Sigmoid colon (tissue), 4 donors: ENCODE results near the gene LPAR2.

Experiments used
- CTCF ChIP-seq, 4 experiments: fragments of 450-650 bp in 3 of 4; fragments of 200-600 bp in 1 of 4; IDR thresholded peaks; one replicate each; pipeline ENCODE4 v1.5.1; 2016 to 2019; ENCODE audit warnings: antibody characterized with exemption in 4 of 4, mild to moderate bottlenecking in 3 of 4, moderate library complexity in 2 of 4
- EP300 ChIP-seq, 4 donors: sonication (generic); formaldehyde crosslinking; IDR thresholded peaks; one replicate each; pipeline ENCODE4 v1.6.1; 2017; ENCODE audit warnings: antibody characterized with exemption in 4 of 4
- POLR2A ChIP-seq, 2 donors: fragments of 450-650 bp; IDR thresholded peaks; one replicate each; pipeline ENCODE4 v1.6.1; 2016; ENCODE audit warnings: antibody characterized with exemption in 2 of 2, mild to moderate bottlenecking in 2 of 2, moderate library complexity in 2 of 2

DNA sequence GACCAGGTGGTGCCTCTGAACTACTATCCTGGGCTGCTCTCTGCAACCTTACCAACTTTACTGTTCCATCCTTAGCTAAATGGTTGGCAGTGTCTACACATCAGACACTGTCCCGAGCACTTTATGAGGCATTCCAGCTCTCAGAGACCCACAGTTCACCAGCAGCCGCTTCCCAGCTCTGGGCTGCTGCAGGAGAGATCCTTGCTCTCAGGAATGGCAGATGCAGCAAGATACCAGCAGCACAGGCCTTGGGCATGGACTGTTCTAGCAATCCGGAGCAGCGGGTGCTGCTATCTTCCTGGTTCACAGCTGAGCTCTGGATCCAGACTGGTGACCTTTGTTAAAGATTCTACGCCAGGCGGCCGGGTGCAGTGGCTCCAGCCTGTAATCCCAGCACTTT lies 3.3 kb upstream of the LPAR2 start:
- TF ChIP-seq POLR2A (IDR thresholded peaks at IDR 0.05): no peak
- no peak for TF ChIP-seq CTCF (IDR thresholded peaks at IDR 0.05)
- TF ChIP-seq EP300 (IDR thresholded peaks at IDR 0.05): no peak
